Effector memory CD4-positive, alpha-beta T cell (primary cell): ENCODE measurements around the gene APOO.

Source experiments
- DNase-seq, 3 donors: peaks; one replicate each; pipeline ENCODE4 v3.0.0-alpha.2; 2020
- H3K27ac ChIP-seq: 2 replicates; pipeline ENCODE4 v1.7.0; 2013; ENCODE audit warnings: mild to moderate bottlenecking, low read length, moderate library complexity; ENCODE audit not compliant: insufficient read depth, poor library complexity, severe bottlenecking
- H3K27me3 ChIP-seq: replicated peaks from 2 replicates; pipeline ENCODE4 v1.7.0; 2013; ENCODE audit warnings: mild to moderate bottlenecking, low read length; ENCODE audit not compliant: insufficient read depth, control insufficient read depth, poor library complexity, severe bottlenecking
- H3K36me3 ChIP-seq: 2 replicates; pipeline ENCODE4 v1.7.0; 2013; ENCODE audit warnings: mild to moderate bottlenecking, low read length, moderate library complexity; ENCODE audit not compliant: control insufficient read depth, insufficient read depth
- H3K4me1 ChIP-seq: 2 replicates; pipeline ENCODE4 v1.7.0; 2013; ENCODE audit warnings: low read length, mild to moderate bottlenecking; ENCODE audit not compliant: control insufficient read depth, insufficient read depth, poor library complexity, severe bottlenecking
- H3K4me3 ChIP-seq: 2 replicates; pipeline ENCODE4 v1.7.0; 2013; ENCODE audit warnings: low read length, low read depth, mild to moderate bottlenecking; ENCODE audit not compliant: insufficient read depth, poor library complexity, severe bottlenecking
- H3K9me3 ChIP-seq: 2 replicates; pipeline ENCODE4 v1.7.0; 2013; ENCODE audit warnings: mild to moderate bottlenecking, low read length, moderate library complexity; ENCODE audit not compliant: control insufficient read depth

The APOO gene

GRCh38 chrX:23795221-23795620 lies 112.5 kb downstream of the APOO start:
- Histone ChIP-seq H3K9me3 (no peaks in the 10 kb centered on the region), H3K27ac (no peak overlapping the region), H3K4me1 (no peaks in the 10 kb centered on the region), H3K4me3 (no peak overlapping the region), H3K36me3 (no peaks in the 10 kb centered on the region), H3K27me3 (no peaks in the 10 kb centered on the region)
- DNase-seq: no peak

- Histone ChIP-seq H3K4me3 (no peak overlapping the region), H3K27ac (no peak overlapping the region)
- no peak for DNase-seq
These were observed 114.7 kb downstream of the APOO start for GRCh38 chrX:23792861-23793553.

GRCh38 chrX:23790155-23790497 lies 117.6 kb downstream of the APOO start:
- no peak for DNase-seq
- no peaks in the 10 kb centered on the region for H3K9me3 ChIP-seq
- H3K36me3 ChIP-seq: peaks cover under 1% of the 10 kb centered on the region
- no peak overlapping the region for H3K27ac ChIP-seq
- H3K4me1 ChIP-seq: no peaks in the 10 kb centered on the region
- H3K4me3 ChIP-seq: no peak overlapping the region
- no peaks in the 10 kb centered on the region for H3K27me3 ChIP-seq

More at GRCh38 chrX:23792861-23793553, 114.7 kb downstream of the APOO start:
- Histone ChIP-seq H3K4me1 (no peaks in the 10 kb centered on the region), H3K27me3 (no peaks in the 10 kb centered on the region), H3K36me3 (no peaks in the 10 kb centered on the region), H3K9me3 (no peaks in the 10 kb centered on the region)

- H3K27me3 ChIP-seq: no peaks in the 10 kb centered on the region
- DNase-seq: no peak
- H3K27ac ChIP-seq: no peak overlapping the region
- peaks cover 5% of the 10 kb centered on the region for H3K36me3 ChIP-seq
- H3K4me1 ChIP-seq: no peaks in the 10 kb centered on the region
- H3K4me3 ChIP-seq: no peak overlapping the region
- H3K9me3 ChIP-seq: no peaks in the 10 kb centered on the region
These were observed 118.2 kb downstream of the APOO start for GRCh38 chrX:23789386-23790154.

GRCh38 chrX:23788946-23789345 lies 118.8 kb downstream of the APOO start:
- H3K36me3 ChIP-seq: peaks cover 5% of the 10 kb centered on the region
- H3K9me3 ChIP-seq: no peaks in the 10 kb centered on the region
- H3K27me3 ChIP-seq: no peaks in the 10 kb centered on the region
- no peak for DNase-seq
- no peaks in the 10 kb centered on the region for H3K4me1 ChIP-seq
- no peak overlapping the region for H3K27ac ChIP-seq
- H3K4me3 ChIP-seq: no peak overlapping the region

GRCh38 chrX:23788521-23788920 lies 119.2 kb downstream of the APOO start:
- no peak for DNase-seq
- Histone ChIP-seq H3K4me1 (no peaks in the 10 kb centered on the region), H3K9me3 (no peaks in the 10 kb centered on the region), H3K36me3 (peaks cover 5% of the 10 kb centered on the region), H3K27me3 (no peaks in the 10 kb centered on the region), H3K27ac (no peak overlapping the region), H3K4me3 (no peak overlapping the region)

GRCh38 chrX:23787745-23788118 lies 120.0 kb downstream of the APOO start:
- no peak overlapping the region for H3K27ac ChIP-seq
- no peak for DNase-seq

GRCh38 chrX:23786268-23786815 lies 121.4 kb downstream of the APOO start:
- Histone ChIP-seq H3K27me3 (no peaks in the 10 kb centered on the region), H3K9me3 (no peaks in the 10 kb centered on the region), H3K27ac (no peak overlapping the region), H3K4me3 (no peak overlapping the region), H3K4me1 (peaks cover 3% of the 10 kb centered on the region), H3K36me3 (peaks cover 5% of the 10 kb centered on the region)
- no peak for DNase-seq

More at GRCh38 chrX:23787745-23788118, 120.0 kb downstream of the APOO start:
- no peaks in the 10 kb centered on the region for H3K27me3 ChIP-seq
- H3K4me1 ChIP-seq: peaks cover under 1% of the 10 kb centered on the region
- no peaks in the 10 kb centered on the region for H3K9me3 ChIP-seq
- H3K4me3 ChIP-seq: no peak overlapping the region
- H3K36me3 ChIP-seq: peaks cover 5% of the 10 kb centered on the region

GRCh38 chrX:23785580-23785979 lies 122.2 kb downstream of the APOO start:
- H3K36me3 ChIP-seq: peaks cover 5% of the 10 kb centered on the region
- no peak for DNase-seq
- no peak overlapping the region for H3K4me3 ChIP-seq
- H3K4me1 ChIP-seq: peaks cover 3% of the 10 kb centered on the region
- H3K9me3 ChIP-seq: no peaks in the 10 kb centered on the region
- no peak overlapping the region for H3K27ac ChIP-seq
- H3K27me3 ChIP-seq: no peaks in the 10 kb centered on the region
